Pancreas (tissue), 10 donors: ENCODE data around the gene SLC20A1. TPM values are rescaled to one million over a fixed set of nuclear protein-coding genes. Genes with fewer than 3 reads are reported as not detected.

Experiments
- ATAC-seq, 4 donors: fragments of 200-7000 bp; cut with Tn5 transposase; one replicate each; pipeline versions ENCODE4 v1.8.0 to v1.9.1; 2020; ENCODE audit warnings: mild to moderate bottlenecking in 4 of 4, moderate library complexity in 4 of 4
- DNase-seq, 6 donors: peaks; one replicate each; pipeline ENCODE4 v3.0.0-alpha.2; 2020
- FAIRE-seq: peaks from 2 replicates; lab custom pipeline; 2012; peaks lifted over from hg19 to GRCh38; lab: Jason Lieb, UNC
- H3K27ac ChIP-seq, 4 donors: fragments of 200-600 bp; sonication (generic); 1 replicate in 3 of 4; 2 replicates in 1 of 4; pipeline versions ENCODE4 v1.5.0 to v1.8.0; 2020
- H3K27me3 ChIP-seq, 4 donors: fragments of 200-600 bp; one replicate each; pipeline ENCODE4 v1.8.0; 2021
- H3K36me3 ChIP-seq, 3 donors: fragments of 200-600 bp; sonication (generic) in 1 of 3; one replicate each; pipeline versions ENCODE4 v1.5.0 to v1.8.0; 2020 to 2021
- H3K4me1 ChIP-seq, 3 donors: fragments of 200-600 bp; one replicate each; pipeline ENCODE4 v1.8.0; 2021
- H3K4me3 ChIP-seq, 4 donors: fragments of 200-600 bp; sonication (generic) in 2 of 4; one replicate each; pipeline versions ENCODE4 v1.5.0 to v1.8.0; 2020 to 2021
- H3K9me3 ChIP-seq, 4 donors: fragments of 200-600 bp; one replicate each; pipeline ENCODE4 v1.8.0; 2021
- CTCF ChIP-seq, 4 donors: fragments of 200-600 bp; sonication (generic) in 3 of 4; IDR thresholded peaks; one replicate each; pipeline versions ENCODE4 v1.5.0 to v1.8.0; 2021; ENCODE audit warnings: antibody characterized with exemption in 4 of 4
- WGBS, 2 donors: extraction: QIAGEN DNeasy Blood & Tissue Kit; methylation state at CpG; one replicate each; pipeline ENCODE4 v1.1.7; 2013; 5-methylcytosine and 5-hydroxymethylcytosine counted together
- intact Hi-C, 3 donors: fragments of 100-400 bp; cut with DNase I; formaldehyde crosslinking; loops; one replicate each; pipeline versions ENCODE4 v1.11.1 to v1.14.2; 2022
- polyA plus RNA-seq, 2 donors: library from polyadenylated mRNA; stranded (reverse); fragments of 200-250 nt; gene quantifications; one replicate each; pipeline ENCODE4 v1.2.3, GENCODE V29; 2013
- total RNA-seq, 6 donors: library from RNA; stranded (reverse); fragmentation: NEBNext Ultra II Directional in 4 of 6; extraction: Animal tissue kit (Norgen Biotek cat#: 25700) in 4 of 6; gene quantifications; one replicate each; pipeline versions ENCODE4 v1.2.1 to v1.2.4, GENCODE V29; 2021 to 2023
- donor health status: healthy with polysubstance abuse.
- donor health status: DM: no; HTN: no; CAD: no; lungs with moderate emphysema.
- donor health status: DM: no; HTN: no; CAD: no.
- donor health status: control.
- donor health status: control.
- donor health status: Bipolar disorder and iron deficiency.
- donor health status: DM: yes; HTN: yes; CAD: no.
- donor health status: DM: no; HTN: no; CAD: no.
- donor health status: DM: no; HTN: no; CAD: no.
- donor health status: DM: yes; HTN: yes; CAD: no.

The SLC20A1 gene
- total and polyA plus RNA-seq, 8 donors, result 10.6 to 25.9 (median 17.2) TPM

GRCh38 chr2:112625474-112626114 is 20.1 kb upstream of the SLC20A1 start:
- FAIRE-seq (no peak), DNase-seq (peak in 1 of 6 donors; percentile 35), ATAC-seq (no peak)
- H3K4me3 ChIP-seq, result no peak overlapping the region
- intact Hi-C loops, result loop anchor here in 2 of 3 donors (5.0 to 10.0 kb wide), 2 partner anchors 67 to 69 kb away; no protein-coding TSS in a partner anchor
- H3K27ac ChIP-seq, result no peak overlapping the region
- H3K4me1 ChIP-seq, result no peaks in the 10 kb centered on the region
- H3K9me3 ChIP-seq, result no peaks in the 10 kb centered on the region
- no peak for TF ChIP-seq CTCF (IDR thresholded peaks at IDR 0.05)
- no peaks in the 10 kb centered on the region for H3K36me3 ChIP-seq
- 52 to 56% methylated on average over 7 of the region's 7 CpGs for WGBS, 2 donors
- no peaks in the 10 kb centered on the region for H3K27me3 ChIP-seq

GRCh38 chr2:112626604-112627059 is 19.1 kb upstream of the SLC20A1 start:
- TF ChIP-seq CTCF (IDR thresholded peaks at IDR 0.05), result peak; percentile 21 to 77 (median 68)
- Histone ChIP-seq H3K4me1 (no peaks in the 10 kb centered on the region), H3K27me3 (no peaks in the 10 kb centered on the region), H3K36me3 (no peaks in the 10 kb centered on the region), H3K4me3 (no peak overlapping the region), H3K27ac (peak overlapping the region in 2 of 4 donors; percentile 14 to 32), H3K9me3 (no peaks in the 10 kb centered on the region)
- intact Hi-C loops, result loop anchor here in 2 of 3 donors (5.0 to 10.0 kb wide), 2 partner anchors 66 to 68 kb away; no protein-coding TSS in a partner anchor
- no peak for FAIRE-seq
- peak; percentile 81 to 89 (median 86) for ATAC-seq
- WGBS, 2 donors, result 8% methylated on average over 7 of the region's 7 CpGs
- DNase-seq, result peak; percentile 18 to 82 (median 62)

GRCh38 chr2:112627060-112628040 is 18.4 kb upstream of the SLC20A1 start:
- ATAC-seq (peak in 3 of 4 donors; percentile 58 to 80 (median 71)), FAIRE-seq (no peak), DNase-seq (peak in 2 of 6 donors; percentile 21 to 40)
- Histone ChIP-seq H3K27ac (peak overlapping the region in 2 of 4 donors; percentile 22 to 32), H3K36me3 (no peaks in the 10 kb centered on the region), H3K9me3 (no peaks in the 10 kb centered on the region), H3K27me3 (no peaks in the 10 kb centered on the region), H3K4me3 (no peak overlapping the region), H3K4me1 (no peaks in the 10 kb centered on the region)
- WGBS, 2 donors, result 60 to 67% methylated on average over 10 of the region's 10 CpGs
- intact Hi-C loops, result loop anchor here in 2 of 3 donors (5.0 to 10.0 kb wide), 2 partner anchors 65 to 67 kb away; no protein-coding TSS in a partner anchor
- no peak for TF ChIP-seq CTCF (IDR thresholded peaks at IDR 0.05)

GRCh38 chr2:112629224-112629623 is 16.5 kb upstream of the SLC20A1 start:
- Histone ChIP-seq H3K27ac (no peak overlapping the region), H3K9me3 (no peaks in the 10 kb centered on the region), H3K27me3 (no peaks in the 10 kb centered on the region), H3K4me1 (no peaks in the 10 kb centered on the region), H3K4me3 (no peak overlapping the region), H3K36me3 (no peaks in the 10 kb centered on the region)
- no peak for TF ChIP-seq CTCF (IDR thresholded peaks at IDR 0.05)
- no peak for ATAC-seq
- WGBS, 2 donors, result 71 to 85% methylated on average over 6 of the region's 6 CpGs
- intact Hi-C loops, result loop anchor here in 2 of 3 donors (5.0 to 10.0 kb wide), 2 partner anchors 63 to 66 kb away; no protein-coding TSS in a partner anchor
- DNase-seq, result peak in 1 of 6 donors; percentile 8
- no peak for FAIRE-seq
